GM03348 (cell line): ENCODE results near the gene SSX7.
"Not testable (repeated sequence)": the region's sequence is repeated elsewhere in the genome, so short reads cannot be mapped to it uniquely, and the experiment has no call there.

Experiments used
- DNase-seq: peaks from one replicate; pipeline ENCODE4 v3.0.0; 2012; ENCODE audit warnings: low spot score

Gene SSX7, protein sequence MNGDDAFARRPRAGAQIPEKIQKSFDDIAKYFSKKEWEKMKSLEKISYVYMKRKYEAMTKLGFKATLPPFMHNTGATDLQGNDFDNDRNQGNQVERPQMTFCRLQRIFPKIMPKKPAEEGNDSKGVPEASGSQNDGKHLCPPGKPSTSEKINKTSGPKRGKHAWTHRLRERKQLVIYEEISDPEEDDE

DNA sequence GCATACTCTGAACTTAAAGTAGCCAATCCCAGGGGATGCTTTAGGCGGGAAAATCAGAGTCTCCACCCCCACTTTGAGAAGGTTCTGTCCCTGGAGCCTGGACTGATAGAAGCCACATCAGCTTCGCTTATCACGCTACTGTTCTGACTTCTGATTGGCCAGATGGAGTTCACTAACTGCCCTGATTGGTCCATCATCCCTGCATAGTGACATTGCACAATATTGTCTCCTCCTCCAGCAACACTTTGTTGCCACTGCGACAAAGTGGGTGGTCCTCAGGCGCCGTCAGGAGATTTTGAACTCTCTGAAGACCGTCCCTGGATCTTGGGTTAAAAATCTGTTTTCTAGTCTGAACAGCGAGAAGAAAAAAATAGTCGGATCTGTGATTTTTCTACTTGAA, at the start of gene SSX7:
SSX7 (minus strand) TSS at position 101 of the 400 bp plus-strand sequence. CDS start 1,428 bp downstream, outside the sequence.
- not testable (repeated sequence) for DNase-seq

DNA sequence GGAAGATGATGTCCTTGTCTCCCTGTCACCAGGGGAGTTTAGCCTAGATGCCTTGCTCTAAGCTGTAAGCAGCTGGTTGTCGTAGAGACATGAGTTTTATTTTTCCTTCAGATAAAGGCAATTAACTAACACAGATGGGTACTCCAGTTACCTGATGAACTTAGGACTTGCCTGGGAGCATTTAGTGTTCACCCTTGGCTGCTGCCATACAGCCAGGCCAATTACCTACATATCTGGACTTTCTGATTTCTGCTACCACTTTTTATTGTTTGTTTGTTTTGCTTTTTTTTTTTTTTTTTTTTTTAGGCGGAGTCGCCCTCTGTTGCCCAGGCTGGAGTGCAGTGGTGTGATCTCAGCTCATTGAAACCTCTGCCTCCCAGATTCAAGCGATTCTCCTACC, 37.3 kb upstream of the SSX7 start:
- not testable (repeated sequence) for DNase-seq

GRCh38 chrX:52662218-52662617, 7.5 kb upstream of the SSX7 start:
- not testable (repeated sequence) for DNase-seq

- DNase-seq: not testable (repeated sequence)
Observed at GRCh38 chrX:52655475-52655874, 775 bp upstream of the SSX7 start.

DNA sequence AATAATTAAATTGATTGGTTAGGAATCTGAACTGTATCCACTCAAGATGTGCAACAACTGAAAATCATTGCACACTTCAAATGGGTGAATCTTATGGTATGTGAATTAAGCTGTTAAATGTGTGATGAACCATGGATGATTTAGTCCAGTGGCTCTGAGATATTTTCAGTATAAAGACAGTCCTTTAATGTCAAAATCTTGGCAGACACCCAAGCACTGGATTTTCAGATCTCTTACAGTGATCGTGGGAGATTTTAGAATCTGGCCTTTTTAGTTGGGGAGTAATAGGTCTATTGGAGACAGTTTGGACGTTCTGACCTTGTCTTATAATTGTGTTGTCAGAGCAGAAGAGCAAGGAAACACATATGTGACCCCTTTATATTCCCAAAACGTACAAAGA, 4.0 kb downstream of the SSX7 start:
- not testable (repeated sequence) for DNase-seq

DNA sequence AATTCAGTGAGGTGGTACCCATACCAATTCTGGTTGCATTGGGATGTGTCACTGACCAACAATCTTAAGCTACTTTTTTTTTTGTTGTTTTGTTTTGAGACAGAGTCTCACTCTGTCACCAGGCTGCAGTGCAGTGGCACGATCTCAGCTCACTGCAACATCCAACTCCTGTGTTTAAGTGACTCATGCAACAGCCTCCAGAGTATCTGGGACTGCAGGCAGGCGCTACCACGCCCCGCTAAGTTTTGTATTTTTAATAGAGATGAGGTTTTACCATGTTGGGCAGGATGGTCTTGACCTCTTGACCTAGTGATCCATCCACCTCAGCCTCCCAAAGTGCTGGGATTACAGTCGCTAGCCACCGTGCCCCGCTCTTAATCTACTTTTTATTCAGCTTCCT, 5.7 kb downstream of the SSX7 start:
- DNase-seq: not testable (repeated sequence)

DNA sequence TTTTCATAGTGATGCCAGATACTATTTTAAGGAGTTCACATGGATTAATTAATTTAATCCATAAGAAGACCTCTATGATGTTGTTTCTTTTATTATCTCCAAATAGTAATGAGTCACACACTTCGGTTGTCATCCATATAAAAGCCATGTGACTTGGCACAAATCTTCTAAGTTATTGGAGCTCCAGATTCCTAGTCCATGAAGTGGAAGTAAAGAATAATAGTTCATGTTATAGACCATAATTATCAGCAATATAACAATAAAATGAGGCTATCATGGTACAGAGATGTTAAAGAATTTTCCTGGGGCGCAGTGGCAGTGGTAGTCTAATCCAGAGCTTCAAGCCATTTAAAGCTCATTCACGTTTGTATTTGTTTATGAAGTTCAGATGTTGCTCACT, 26.2 kb downstream of the SSX7 start:
- not testable (repeated sequence) for DNase-seq

- DNase-seq: not testable (repeated sequence)
Observed at GRCh38 chrX:52620661-52621060, 34.0 kb downstream of the SSX7 start.

GRCh38 chrX:52608961-52609360, 45.7 kb downstream of the SSX7 start:
- DNase-seq: no peak

DNA sequence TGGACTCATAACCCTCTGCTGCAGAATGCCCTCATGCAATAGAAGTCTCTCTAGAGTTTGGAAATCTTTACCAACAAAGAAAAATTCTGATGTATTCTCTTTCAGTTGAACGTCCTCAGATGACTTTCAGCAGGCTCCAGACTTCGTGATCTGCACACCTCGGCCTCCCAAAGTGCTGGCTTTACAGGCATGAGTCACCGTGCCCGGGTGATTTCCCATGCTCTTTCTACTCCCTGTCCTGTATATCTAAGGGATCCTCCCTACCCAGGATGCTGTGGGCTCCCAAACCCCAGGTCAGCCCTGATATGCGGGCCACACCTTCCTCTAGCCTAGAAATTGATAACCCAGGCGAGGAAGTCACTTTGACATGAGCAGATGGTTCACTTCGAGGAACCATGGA, 51.5 kb downstream of the SSX7 start:
- not testable (repeated sequence) for DNase-seq

GRCh38 chrX:52598886-52599285, 55.8 kb downstream of the SSX7 start:
- no peak for DNase-seq

DNA sequence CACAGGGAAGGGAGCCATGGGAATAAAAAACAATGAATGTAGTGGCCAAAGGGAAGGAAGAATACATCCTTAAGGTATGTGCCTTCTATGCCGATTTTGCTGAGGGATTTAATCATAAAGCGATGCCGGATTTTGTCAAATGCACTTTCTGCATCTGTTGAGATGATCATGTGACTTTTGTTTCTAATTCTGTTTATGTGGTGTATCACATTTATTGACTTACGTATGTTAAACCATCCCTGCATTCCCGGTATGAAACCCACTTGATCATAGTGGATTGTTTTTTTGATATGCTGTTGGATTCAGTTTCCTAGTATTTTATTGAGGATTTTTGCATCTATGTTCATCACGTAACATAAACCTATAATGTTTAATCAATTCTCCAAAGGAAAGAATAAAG, 60.0 kb downstream of the SSX7 start:
- no peak for DNase-seq
